ENCODE measurements around the gene TMEM61.

DNA sequence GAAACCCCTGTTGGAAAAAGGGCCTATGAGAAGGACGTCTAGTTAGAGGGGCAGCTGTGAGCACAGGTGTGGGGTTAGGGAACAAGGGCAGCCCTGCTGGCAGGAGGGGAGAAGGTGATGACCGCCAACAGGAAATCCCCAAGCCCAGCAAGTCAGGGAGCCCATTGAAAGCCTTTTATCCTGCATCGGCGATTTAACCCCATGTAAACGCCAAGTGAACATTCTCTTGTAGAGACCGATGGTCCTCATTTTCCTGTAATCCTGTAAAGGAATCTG is 17.2 kb downstream of the TMEM61 start:
- TF ChIP-seq CTCF (IDR thresholded peaks at IDR 0.05; ENCODE audit: low read length) (no peak), EZH2 (optimal IDR thresholded peaks at IDR 0.05; ENCODE audit: low read depth, low read length) (no peak)
